ENCODE measurements around the gene OXCT2. TPM values are rescaled to one million over a fixed set of nuclear protein-coding genes. Genes with fewer than 3 reads are reported as not detected.

OXCT2 gene
- polyA plus RNA-seq, 1 donor (not counting 4 experiments of a cell fraction or from before 2014, with no cell fraction given): not detected

GRCh38 chr1:39752703-39753102, 18.4 kb downstream of the OXCT2 start:
- H3K4me2 ChIP-seq (ENCODE audit: control insufficient read depth, extremely low read depth, insufficient read depth, low read depth, low read length): no peak overlapping the region
- H4K20me1 ChIP-seq (ENCODE audit: control insufficient read depth, extremely low read depth, insufficient read depth, low read length): no peaks in the 10 kb centered on the region
- dilution Hi-C loops (cut with MboI; ENCODE audit: extremely low pct_ligation_motif_present, low sequenced_read_pairs): no loop called here
- H3K9ac ChIP-seq (ENCODE audit: control insufficient read depth, extremely low read depth, insufficient read depth, low read length): no peak overlapping the region
- no peak for FAIRE-seq
- TF ChIP-seq EZH2 (IDR thresholded peaks at IDR 0.05; ENCODE audit: low read length) (no peak), CTCF (optimal IDR thresholded peaks at IDR 0.05 in 1 of 3, IDR thresholded peaks at IDR 0.05 in 1 of 3, conservative IDR thresholded peaks at IDR 0.05 in 1 of 3; ENCODE audit: extremely low read depth in 1 of 3, insufficient read depth in 2 of 3, low read length in 3 of 3) (no peak)
- no peaks in the 10 kb centered on the region for H3K79me2 ChIP-seq (ENCODE audit: control insufficient read depth, insufficient read depth, low read length)
- H3K9me1 ChIP-seq (ENCODE audit: control insufficient read depth, extremely low read depth, insufficient read depth, low read length): no peaks in the 10 kb centered on the region
- H3K27me3 ChIP-seq (ENCODE audit: control insufficient read depth, extremely low read depth, insufficient read depth, low read length): no peaks in the 10 kb centered on the region
- no peak overlapping the region for H3K4me3 ChIP-seq (ENCODE audit: control insufficient read depth in 2 of 3, extremely low read depth in 1 of 3, insufficient read depth in 2 of 3, low read depth in 1 of 3, low read length in 3 of 3)
- H3K36me3 ChIP-seq (ENCODE audit: control insufficient read depth in 2 of 2, extremely low read depth in 1 of 2, insufficient read depth in 2 of 2, low read length in 2 of 2): peaks cover 28 to 40% of the 10 kb centered on the region in 2 experiments
- no peak overlapping the region for H3K27ac ChIP-seq (ENCODE audit: control insufficient read depth, insufficient read depth, low read length)
- no peak overlapping the region for H2AFZ ChIP-seq (ENCODE audit: control insufficient read depth, low read length)
- H3K4me1 ChIP-seq (ENCODE audit: control insufficient read depth, extremely low read depth, insufficient read depth, low read length): no peaks in the 10 kb centered on the region
- H3K9me3 ChIP-seq (ENCODE audit: control insufficient read depth, low read depth, low read length): no peaks in the 10 kb centered on the region
- no peak for DNase-seq (ENCODE audit: low read depth, low spot score)

- dilution Hi-C loops (cut with MboI; ENCODE audit: extremely low pct_ligation_motif_present, low sequenced_read_pairs): no loop called here
Measured at GRCh38 chr1:39751595-39751994, 19.6 kb downstream of the OXCT2 start.

More at GRCh38 chr1:39751595-39751994, 19.6 kb downstream of the OXCT2 start:
- H3K79me2 ChIP-seq (ENCODE audit: control insufficient read depth, insufficient read depth, low read length): no peaks in the 10 kb centered on the region
- no peak overlapping the region for H3K4me3 ChIP-seq (ENCODE audit: control insufficient read depth in 2 of 3, extremely low read depth in 1 of 3, insufficient read depth in 2 of 3, low read depth in 1 of 3, low read length in 3 of 3)
- peaks cover 28 to 41% of the 10 kb centered on the region in 2 experiments for H3K36me3 ChIP-seq (ENCODE audit: control insufficient read depth in 2 of 2, extremely low read depth in 1 of 2, insufficient read depth in 2 of 2, low read length in 2 of 2)
- H4K20me1 ChIP-seq (ENCODE audit: control insufficient read depth, extremely low read depth, insufficient read depth, low read length): no peaks in the 10 kb centered on the region
- H3K4me2 ChIP-seq (ENCODE audit: control insufficient read depth, extremely low read depth, insufficient read depth, low read depth, low read length): no peak overlapping the region
- TF ChIP-seq CTCF (optimal IDR thresholded peaks at IDR 0.05 in 1 of 3, IDR thresholded peaks at IDR 0.05 in 1 of 3, conservative IDR thresholded peaks at IDR 0.05 in 1 of 3; ENCODE audit: extremely low read depth in 1 of 3, insufficient read depth in 2 of 3, low read length in 3 of 3) (no peak), EZH2 (IDR thresholded peaks at IDR 0.05; ENCODE audit: low read length) (no peak)
- DNase-seq (ENCODE audit: low read depth, low spot score) (no peak), FAIRE-seq (no peak)
- H3K9me3 ChIP-seq (ENCODE audit: control insufficient read depth, low read depth, low read length): no peaks in the 10 kb centered on the region
- no peak overlapping the region for H3K9ac ChIP-seq (ENCODE audit: control insufficient read depth, extremely low read depth, insufficient read depth, low read length)
- H2AFZ ChIP-seq (ENCODE audit: control insufficient read depth, low read length): no peak overlapping the region
- no peaks in the 10 kb centered on the region for H3K4me1 ChIP-seq (ENCODE audit: control insufficient read depth, extremely low read depth, insufficient read depth, low read length)
- no peaks in the 10 kb centered on the region for H3K27me3 ChIP-seq (ENCODE audit: control insufficient read depth, extremely low read depth, insufficient read depth, low read length)
- no peak overlapping the region for H3K27ac ChIP-seq (ENCODE audit: control insufficient read depth, insufficient read depth, low read length)
- no peaks in the 10 kb centered on the region for H3K9me1 ChIP-seq (ENCODE audit: control insufficient read depth, extremely low read depth, insufficient read depth, low read length)

Measured in keratinocyte (primary cell).